ENCODE measurements around the gene CCBE1.

GRCh38 chr18:59661891-59662701 is 35.1 kb downstream of the CCBE1 start:
- TF ChIP-seq BHLHE40 (IDR thresholded peaks at IDR 0.05; ENCODE audit: borderline replicate concordance): no peak
- TF ChIP-seq ZNF384 (IDR thresholded peaks at IDR 0.05): no peak
- no peak for TF ChIP-seq FOXM1 (IDR thresholded peaks at IDR 0.05; ENCODE audit: borderline replicate concordance)
- no peak for TF ChIP-seq FOXK2 (IDR thresholded peaks at IDR 0.05)
- TF ChIP-seq SUZ12 (IDR thresholded peaks at IDR 0.05): no peak
- TF ChIP-seq TARDBP (IDR thresholded peaks at IDR 0.05): no peak
- no peak for TF ChIP-seq SP1 (IDR thresholded peaks at IDR 0.05)
- no peak for TF ChIP-seq L3MBTL2 (conservative IDR thresholded peaks at IDR 0.05)
- no peak for TF ChIP-seq ELF4 (IDR thresholded peaks at IDR 0.05)

All from HEK293T (cell line).